H4 (cell line): Measurements from ENCODE around the gene NKTR. TPM values are rescaled to one million over a fixed set of nuclear protein-coding genes. Genes with fewer than 3 reads are reported as not detected.

Experiments used
- DNase-seq: peaks from one replicate; pipeline ENCODE4 v3.0.0-alpha.2; 2015; ENCODE audit warnings: low spot score
- total RNA-seq: library from RNA; depleted of rRNA; stranded (reverse); fragments of >200 nt; shearing (Covaris generic); gene quantifications from 2 replicates; pipeline ENCODE4 v1.2.3, GENCODE V29; 2014; rRNA removed

NKTR gene
- total RNA-seq, 1 experiment from 2014 or later, result 6.2 TPM

GRCh38 chr3:42694366-42694765 lies 93.9 kb downstream of the NKTR start:
- no peak for DNase-seq

GRCh38 chr3:42696356-42697288 lies 96.1 kb downstream of the NKTR start:
- DNase-seq, result no peak

DNA sequence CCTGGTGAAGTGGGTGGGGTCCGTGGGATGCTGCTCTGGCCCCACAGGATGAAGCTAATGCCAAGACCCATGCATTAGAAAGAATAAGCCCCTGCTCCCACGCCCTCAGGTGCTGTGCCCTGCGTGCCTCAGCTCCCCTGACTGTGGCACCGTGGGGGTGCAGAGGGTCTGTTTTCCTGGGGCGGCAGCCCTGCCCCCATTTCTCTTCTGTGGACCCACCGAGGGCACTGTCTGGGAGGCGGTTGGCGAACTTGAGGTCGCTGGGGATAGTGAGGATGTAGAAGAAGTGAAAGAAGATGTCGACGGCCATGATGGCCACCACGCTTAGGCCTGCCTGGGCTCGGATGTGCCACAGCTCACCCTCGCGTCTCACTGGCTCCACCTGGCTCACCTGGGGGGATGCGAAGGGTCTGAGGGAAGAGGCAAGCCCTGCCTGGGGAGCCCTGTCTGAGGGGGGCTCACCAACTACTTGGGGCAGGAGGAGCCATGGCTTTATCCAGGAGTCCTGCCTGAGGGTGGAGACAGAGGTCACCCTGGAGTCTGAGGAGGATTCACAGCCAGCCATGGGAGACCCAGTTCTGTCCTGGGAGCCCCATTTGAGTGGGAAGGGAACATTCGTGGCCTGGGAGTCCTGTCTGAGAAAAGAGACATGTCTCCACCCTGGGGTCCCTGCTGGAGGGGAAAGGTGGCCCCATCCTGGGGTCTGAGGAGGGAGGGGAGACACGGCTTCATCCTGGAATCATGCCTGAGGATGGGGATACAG lies 97.0 kb downstream of the NKTR start:
- DNase-seq, result no peak

Other genes starting within 250 kb of the NKTR start
- not detected in 2 replicates for gene LYZL4, start 190.1 kb upstream of the NKTR start, total RNA-seq
- gene VIPR1, start 98.0 kb upstream of the NKTR start, total RNA-seq, result not detected in 2 replicates
- 42.4 and 48.1 TPM in 2 replicates for gene SEC22C, start 18.7 kb upstream of the NKTR start, total RNA-seq
- 32.2 and 41.9 TPM in 2 replicates for gene SS18L2, start 9.8 kb upstream of the NKTR start, total RNA-seq
- gene ZBTB47, start 53.0 kb downstream of the NKTR start, total RNA-seq, result 1.9 and 3.8 TPM in 2 replicates
- not detected in 2 replicates for gene KLHL40, start 84.9 kb downstream of the NKTR start, total RNA-seq
- not detected in 2 replicates for gene HHATL, start 102.1 kb downstream of the NKTR start, total RNA-seq
- gene CCDC13, start 172.6 kb downstream of the NKTR start, total RNA-seq, result not detected in 2 replicates
- 134 and 182 TPM in 2 replicates for gene HIGD1A, start 203.8 kb downstream of the NKTR start, total RNA-seq
- not detected in 2 replicates for gene ACKR2, start 208.8 kb downstream of the NKTR start, total RNA-seq